ELF-1 (cell line): Measurements from ENCODE around the gene SNX33.
A peak's percentile ranks its signal among the peaks of the same experiment; 100 is the strongest.
"Not testable (repeated sequence)": the region's sequence is repeated elsewhere in the genome, so short reads cannot be mapped to it uniquely, and the experiment has no call there.

ENCODE experiments used
- DNase-seq: peaks from one replicate; pipeline ENCODE4 v3.0.0-alpha.2; 2016; ENCODE audit warnings: low read depth, low spot score

The SNX33 gene

GRCh38 chr15:75683646-75684312, 36.1 kb downstream of the SNX33 start:
- DNase-seq = peak; percentile 95

- peak; percentile 41 for DNase-seq
Observed at GRCh38 chr15:75684648-75685047, 36.9 kb downstream of the SNX33 start.

GRCh38 chr15:75685195-75685594, 37.5 kb downstream of the SNX33 start:
- no peak for DNase-seq

GRCh38 chr15:75686212-75686642, 38.5 kb downstream of the SNX33 start:
- DNase-seq = peak; percentile 85

- no peak for DNase-seq
Observed at GRCh38 chr15:75687486-75688277, 40.0 kb downstream of the SNX33 start.

GRCh38 chr15:75688278-75688557, 40.5 kb downstream of the SNX33 start:
- no peak for DNase-seq

GRCh38 chr15:75688831-75689230, 41.1 kb downstream of the SNX33 start:
- DNase-seq = no peak

GRCh38 chr15:75689429-75689828, 41.7 kb downstream of the SNX33 start:
- DNase-seq = not testable (repeated sequence)

GRCh38 chr15:75692311-75692710, 44.6 kb downstream of the SNX33 start:
- DNase-seq = not testable (repeated sequence)

- not testable (repeated sequence) for DNase-seq
Observed at GRCh38 chr15:75693028-75693427, 45.3 kb downstream of the SNX33 start.

- DNase-seq = peak; percentile 41
Observed at GRCh38 chr15:75693501-75694240, 46.0 kb downstream of the SNX33 start.

GRCh38 chr15:75694241-75695182, 46.8 kb downstream of the SNX33 start:
- DNase-seq = peak; percentile 90

- DNase-seq = peak; percentile 26
Observed at GRCh38 chr15:75695220-75695619, 47.5 kb downstream of the SNX33 start.

GRCh38 chr15:75695634-75696310, 48.1 kb downstream of the SNX33 start:
- no peak for DNase-seq

GRCh38 chr15:75696311-75696720, 48.6 kb downstream of the SNX33 start:
- no peak for DNase-seq

- no peak for DNase-seq
Observed at GRCh38 chr15:75696854-75697259, 49.1 kb downstream of the SNX33 start.

- no peak for DNase-seq
Observed at GRCh38 chr15:75697523-75697922, 49.8 kb downstream of the SNX33 start.

- DNase-seq = not testable (repeated sequence)
Observed at GRCh38 chr15:75697974-75698747, 50.4 kb downstream of the SNX33 start.

- not testable (repeated sequence) for DNase-seq
Observed at GRCh38 chr15:75699517-75699916, 51.8 kb downstream of the SNX33 start.
